Esophagus squamous epithelium (tissue), 5 donors: ENCODE measurements around the gene ELL2. TPM values are rescaled to one million over a fixed set of nuclear protein-coding genes. Genes with fewer than 3 reads are reported as not detected.
A peak's percentile ranks its signal among the peaks of the same experiment; 100 is the strongest.
"Not testable (repeated sequence)": the region's sequence is repeated elsewhere in the genome, so short reads cannot be mapped to it uniquely, and the experiment has no call there.

ENCODE experiments used
- DNase-seq: peaks from one replicate; lab custom pipeline; 2025; lab: John Stamatoyannopoulos, UW
- H3K27ac ChIP-seq, 4 donors: fragments of 200-600 bp; sonication (generic); one replicate each; pipeline ENCODE4 v1.5.1; 2016 to 2019; ENCODE audit warnings: mild to moderate bottlenecking in 1 of 4
- H3K27me3 ChIP-seq, 4 donors: fragments of 200-600 bp; sonication (generic); 1 replicate in 3 of 4; 2 replicates in 1 of 4; pipeline versions ENCODE4 v1.5.1 to v1.6.0; 2017 to 2021; ENCODE audit warnings: antibody characterized with exemption in 1 of 4
- H3K36me3 ChIP-seq, 3 donors: fragments of 200-600 bp; sonication (generic); one replicate each; pipeline ENCODE4 v1.5.1; 2016 to 2019
- H3K4me1 ChIP-seq, 3 donors: fragments of 200-600 bp; sonication (generic); one replicate each; pipeline ENCODE4 v1.5.1; 2017 to 2019
- H3K4me3 ChIP-seq, 4 donors: fragments of 200-600 bp; sonication (generic); 1 replicate in 3 of 4; 2 replicates in 1 of 4; pipeline ENCODE4 v1.5.1; 2016 to 2019; ENCODE audit warnings: mild to moderate bottlenecking in 2 of 4, moderate library complexity in 1 of 4
- H3K9me3 ChIP-seq, 3 donors: fragments of 200-600 bp; sonication (generic); one replicate each; pipeline ENCODE4 v1.5.1; 2016 to 2019
- POLR2A ChIP-seq, 4 donors: fragments of 450-650 bp; IDR thresholded peaks; one replicate each; pipeline ENCODE4 v1.6.1; 2017; ENCODE audit warnings: antibody characterized with exemption in 4 of 4, mild to moderate bottlenecking in 4 of 4, moderate library complexity in 3 of 4
- WGBS, 2 donors: methylation state at CpG; one replicate each; pipeline ENCODE4 v1.1.5; 2018; 5-methylcytosine and 5-hydroxymethylcytosine counted together
- intact Hi-C: fragments of 100-400 bp; cut with DNase I; formaldehyde crosslinking; loops from one replicate; pipeline ENCODE4 v1.15.0; 2022
- total RNA-seq, 4 donors: library from RNA; depleted of rRNA; stranded (reverse); fragments of >200 nt; gene quantifications; one replicate each; pipeline ENCODE4 v1.1.0, GENCODE V29; 2016
- TF ChIP-seq, protein P1 (sequence below), 6 experiments: fragments of 450-650 bp in 4 of 6; fragments of 200-600 bp in 2 of 6; sonication (generic) in 2 of 6; IDR thresholded peaks; one replicate each; pipeline ENCODE4 v1.5.1; 2016 to 2019; ENCODE audit warnings: antibody characterized with exemption in 6 of 6, mild to moderate bottlenecking in 4 of 6, moderate library complexity in 4 of 6
- donor health status: DM: yes; HTN: yes; CAD: no.

The ELL2 gene
- total RNA-seq, 4 donors from 2014 or later: 74.9 to 124 (median 121) TPM

DNA sequence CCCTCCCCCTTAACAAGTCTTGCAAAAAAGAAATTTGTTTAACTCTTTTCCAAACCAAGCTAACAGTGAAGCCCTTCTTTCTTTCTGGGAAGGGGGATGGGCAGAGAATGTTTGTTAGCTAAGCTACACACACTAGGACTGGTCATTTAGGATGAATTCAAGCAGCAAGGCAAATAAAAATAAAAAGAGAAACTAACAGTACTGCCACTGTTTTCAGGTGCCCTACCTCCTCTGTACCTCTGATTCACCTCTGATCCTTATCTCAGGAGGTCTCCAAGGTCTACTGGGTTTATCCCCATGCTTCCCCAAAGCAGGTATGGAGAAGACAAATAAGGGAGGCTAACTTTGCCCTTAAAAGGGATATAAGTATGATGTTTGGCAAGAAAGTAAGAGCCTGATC lies 52.9 kb downstream of the ELL2 start:
- Histone ChIP-seq H3K36me3 (peaks cover 0 to 96% (median 0%) of the 10 kb centered on the region in 3 donors), H3K4me1 (peaks cover 0 to 25% (median 0%) of the 10 kb centered on the region in 3 donors), H3K9me3 (no peaks in the 10 kb centered on the region), H3K27me3 (no peaks in the 10 kb centered on the region), H3K4me3 (no peak overlapping the region), H3K27ac (peak overlapping the region in 1 of 4 donors; percentile 6)
- TF ChIP-seq, protein P1, sequence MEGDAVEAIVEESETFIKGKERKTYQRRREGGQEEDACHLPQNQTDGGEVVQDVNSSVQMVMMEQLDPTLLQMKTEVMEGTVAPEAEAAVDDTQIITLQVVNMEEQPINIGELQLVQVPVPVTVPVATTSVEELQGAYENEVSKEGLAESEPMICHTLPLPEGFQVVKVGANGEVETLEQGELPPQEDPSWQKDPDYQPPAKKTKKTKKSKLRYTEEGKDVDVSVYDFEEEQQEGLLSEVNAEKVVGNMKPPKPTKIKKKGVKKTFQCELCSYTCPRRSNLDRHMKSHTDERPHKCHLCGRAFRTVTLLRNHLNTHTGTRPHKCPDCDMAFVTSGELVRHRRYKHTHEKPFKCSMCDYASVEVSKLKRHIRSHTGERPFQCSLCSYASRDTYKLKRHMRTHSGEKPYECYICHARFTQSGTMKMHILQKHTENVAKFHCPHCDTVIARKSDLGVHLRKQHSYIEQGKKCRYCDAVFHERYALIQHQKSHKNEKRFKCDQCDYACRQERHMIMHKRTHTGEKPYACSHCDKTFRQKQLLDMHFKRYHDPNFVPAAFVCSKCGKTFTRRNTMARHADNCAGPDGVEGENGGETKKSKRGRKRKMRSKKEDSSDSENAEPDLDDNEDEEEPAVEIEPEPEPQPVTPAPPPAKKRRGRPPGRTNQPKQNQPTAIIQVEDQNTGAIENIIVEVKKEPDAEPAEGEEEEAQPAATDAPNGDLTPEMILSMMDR (IDR thresholded peaks at IDR 0.05): no peak
- no peak for TF ChIP-seq POLR2A (IDR thresholded peaks at IDR 0.05)
- intact Hi-C loops: no loop called here
- DNase-seq: no peak

GRCh38 chr5:95907740-95908706 lies 53.6 kb downstream of the ELL2 start:
- 80 to 82% methylated on average over 5 of the region's 5 CpGs for WGBS, 2 donors
- Histone ChIP-seq H3K9me3 (no peaks in the 10 kb centered on the region), H3K36me3 (peaks cover 0 to 96% (median 0%) of the 10 kb centered on the region in 3 donors), H3K4me3 (no peak overlapping the region), H3K27me3 (no peaks in the 10 kb centered on the region), H3K4me1 (peaks cover 0 to 25% (median 0%) of the 10 kb centered on the region in 3 donors), H3K27ac (peak overlapping the region in 1 of 4 donors; percentile 6)
- intact Hi-C loops: no loop called here
- DNase-seq: no peak
- no peak for TF ChIP-seq POLR2A (IDR thresholded peaks at IDR 0.05)
- TF ChIP-seq, protein P1 (IDR thresholded peaks at IDR 0.05): no peak

DNA sequence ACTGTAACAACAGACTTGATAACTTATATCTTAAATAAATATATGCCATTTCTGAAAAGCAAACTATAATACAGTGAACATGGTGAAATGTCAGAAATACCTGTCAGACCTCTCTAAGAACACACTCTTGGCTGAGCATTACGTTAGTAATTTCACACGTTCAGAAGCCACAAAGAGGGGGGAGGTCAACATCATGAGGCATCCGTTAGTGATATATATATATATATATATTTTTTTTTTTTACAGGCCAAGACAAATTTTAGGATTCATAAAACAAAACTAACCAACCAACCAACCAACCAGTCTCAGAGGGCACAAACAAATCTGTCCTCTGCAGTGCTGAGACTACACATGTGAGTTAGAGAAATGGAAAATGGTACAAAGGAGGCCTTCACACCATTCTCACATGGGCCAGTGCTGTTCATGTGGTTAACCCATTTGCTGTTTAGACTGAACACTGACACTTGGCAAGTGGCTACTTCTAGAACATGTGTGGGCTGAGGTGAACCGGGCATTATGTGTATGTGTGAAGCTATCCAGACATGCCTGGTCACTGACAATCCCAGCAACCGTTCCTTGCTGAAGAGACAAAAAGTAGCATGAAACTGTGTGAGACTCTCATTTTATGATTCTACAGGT lies 54.5 kb downstream of the ELL2 start:
- H3K9me3 ChIP-seq: no peaks in the 10 kb centered on the region
- TF ChIP-seq POLR2A (IDR thresholded peaks at IDR 0.05): no peak
- TF ChIP-seq, protein P1 (IDR thresholded peaks at IDR 0.05): no peak
- 69 to 76% methylated on average over 5 of the region's 5 CpGs for WGBS, 2 donors
- H3K4me3 ChIP-seq: no peak overlapping the region
- no peaks in the 10 kb centered on the region for H3K27me3 ChIP-seq
- peaks cover 0 to 93% (median 0%) of the 10 kb centered on the region in 3 donors for H3K36me3 ChIP-seq
- peak overlapping the region in 1 of 4 donors; percentile 6 for H3K27ac ChIP-seq
- peaks cover 0 to 25% (median 2%) of the 10 kb centered on the region in 3 donors for H3K4me1 ChIP-seq
- intact Hi-C loops: no loop called here
- DNase-seq: no peak

- Histone ChIP-seq H3K36me3 (peaks cover 0 to 85% (median 0%) of the 10 kb centered on the region in 3 donors), H3K4me1 (peaks cover 0 to 33% (median 4%) of the 10 kb centered on the region in 3 donors)
- H3K27me3 ChIP-seq, H3K27ac ChIP-seq, H3K9me3 ChIP-seq, intact Hi-C loops, DNase-seq, H3K4me3 ChIP-seq: not testable (repeated sequence)
- WGBS, 2 donors: 65 to 72% methylated on average over 3 of the region's 3 CpGs
Observed at GRCh38 chr5:95906398-95906797, 55.3 kb downstream of the ELL2 start.

DNA sequence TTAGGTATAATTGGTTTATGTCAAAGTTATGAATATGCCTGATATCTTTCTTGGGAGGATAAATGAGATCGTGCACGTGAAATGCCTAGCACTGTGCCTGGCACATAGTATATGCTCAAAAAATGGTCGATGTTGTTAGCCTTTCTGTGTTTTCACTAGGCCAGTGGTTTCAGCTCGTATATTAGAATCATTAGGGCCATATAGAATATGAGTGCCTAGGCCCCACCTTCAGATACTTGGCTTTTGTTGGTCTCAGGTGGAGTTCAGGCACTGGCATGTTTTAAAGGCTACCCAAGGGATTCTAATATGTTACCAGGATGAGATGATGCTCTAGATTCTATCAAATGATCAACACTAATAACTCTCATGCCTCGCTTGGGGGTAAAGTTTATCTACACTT lies 56.8 kb downstream of the ELL2 start:
- Histone ChIP-seq H3K27me3 (no peaks in the 10 kb centered on the region), H3K27ac (no peak overlapping the region), H3K4me3 (no peak overlapping the region), H3K4me1 (peaks cover 0 to 37% (median 4%) of the 10 kb centered on the region in 3 donors), H3K36me3 (peaks cover 0 to 84% (median 0%) of the 10 kb centered on the region in 3 donors), H3K9me3 (no peaks in the 10 kb centered on the region)
- 84 to 90% methylated on average over 5 of the region's 5 CpGs for WGBS, 2 donors
- no peak for DNase-seq
- intact Hi-C loops: no loop called here
- no peak for TF ChIP-seq POLR2A (IDR thresholded peaks at IDR 0.05)
- TF ChIP-seq, protein P1 (IDR thresholded peaks at IDR 0.05): no peak
